ENCODE results near the gene TBC1D24. TPM values are rescaled to one million over a fixed set of nuclear protein-coding genes. Genes with fewer than 3 reads are reported as not detected.
"Not testable (repeated sequence)": the region's sequence is repeated elsewhere in the genome, so short reads cannot be mapped to it uniquely, and the experiment has no call there.

Gene TBC1D24
- total RNA-seq, 3 donors from 2014 or later, result 8.8 to 22.0 (median 16.7) TPM

DNA sequence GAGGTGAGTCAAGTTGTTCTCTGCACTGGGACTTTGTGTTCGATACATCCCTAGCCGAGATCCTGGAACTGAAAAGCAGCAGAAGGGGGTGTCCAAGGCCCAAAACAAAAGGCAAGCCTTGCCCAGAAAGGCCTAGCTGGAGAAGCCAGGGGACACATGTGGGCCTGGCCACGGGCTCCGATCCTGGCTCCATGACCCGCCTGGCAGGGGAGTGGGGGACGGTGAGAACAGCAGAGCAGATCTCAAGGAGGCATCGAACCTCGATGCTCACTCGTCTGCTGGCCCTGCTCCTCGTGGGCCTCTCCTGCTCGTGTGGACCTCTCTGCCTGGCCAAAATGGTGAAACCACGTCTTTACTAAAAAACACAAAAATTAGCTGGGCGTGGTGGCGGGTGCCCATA, 36.8 kb upstream of the TBC1D24 start:
- H3K27me3 ChIP-seq, result no peaks in the 10 kb centered on the region
- no peak overlapping the region for H3K4me3 ChIP-seq
- no peak overlapping the region for H3K27ac ChIP-seq
- TF ChIP-seq POLR2A (IDR thresholded peaks at IDR 0.05) (no peak), POLR2AphosphoS5 (IDR thresholded peaks at IDR 0.05) (no peak)
- TF ChIP-seq, protein P1, sequence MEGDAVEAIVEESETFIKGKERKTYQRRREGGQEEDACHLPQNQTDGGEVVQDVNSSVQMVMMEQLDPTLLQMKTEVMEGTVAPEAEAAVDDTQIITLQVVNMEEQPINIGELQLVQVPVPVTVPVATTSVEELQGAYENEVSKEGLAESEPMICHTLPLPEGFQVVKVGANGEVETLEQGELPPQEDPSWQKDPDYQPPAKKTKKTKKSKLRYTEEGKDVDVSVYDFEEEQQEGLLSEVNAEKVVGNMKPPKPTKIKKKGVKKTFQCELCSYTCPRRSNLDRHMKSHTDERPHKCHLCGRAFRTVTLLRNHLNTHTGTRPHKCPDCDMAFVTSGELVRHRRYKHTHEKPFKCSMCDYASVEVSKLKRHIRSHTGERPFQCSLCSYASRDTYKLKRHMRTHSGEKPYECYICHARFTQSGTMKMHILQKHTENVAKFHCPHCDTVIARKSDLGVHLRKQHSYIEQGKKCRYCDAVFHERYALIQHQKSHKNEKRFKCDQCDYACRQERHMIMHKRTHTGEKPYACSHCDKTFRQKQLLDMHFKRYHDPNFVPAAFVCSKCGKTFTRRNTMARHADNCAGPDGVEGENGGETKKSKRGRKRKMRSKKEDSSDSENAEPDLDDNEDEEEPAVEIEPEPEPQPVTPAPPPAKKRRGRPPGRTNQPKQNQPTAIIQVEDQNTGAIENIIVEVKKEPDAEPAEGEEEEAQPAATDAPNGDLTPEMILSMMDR (IDR thresholded peaks at IDR 0.05), result no peak
- intact Hi-C loops (cut with DNase I; ENCODE audit: low total_unique reads), result no loop called here
- DNase-seq (ENCODE audit: low spot score in 2 of 2), result no peak
- no peaks in the 10 kb centered on the region for H3K36me3 ChIP-seq
- H3K4me1 ChIP-seq, result no peaks in the 10 kb centered on the region
- no peaks in the 10 kb centered on the region for H3K9me3 ChIP-seq

DNA sequence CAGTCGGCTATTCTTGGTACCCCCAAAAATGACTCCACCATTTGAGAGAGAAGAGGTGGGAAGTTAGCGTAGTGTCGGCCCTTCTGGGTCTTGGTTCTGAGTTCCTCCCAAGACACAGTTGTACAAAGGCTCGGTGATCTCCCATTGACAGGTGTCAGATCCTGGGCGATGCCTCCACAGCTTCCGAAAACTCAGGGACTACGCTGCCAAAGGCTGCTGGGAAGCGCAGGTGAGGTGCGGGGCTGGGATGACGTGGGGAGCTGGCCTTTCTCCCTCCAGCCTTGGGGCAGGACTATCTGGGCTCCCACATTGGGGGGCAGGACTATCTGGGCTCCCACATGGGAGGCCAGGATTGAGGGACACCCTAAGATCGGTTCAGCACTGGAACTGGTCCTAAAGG, 35.3 kb upstream of the TBC1D24 start:
- Histone ChIP-seq H3K4me3 (no peak overlapping the region), H3K9me3 (no peaks in the 10 kb centered on the region), H3K36me3 (no peaks in the 10 kb centered on the region), H3K27me3 (no peaks in the 10 kb centered on the region), H3K27ac (no peak overlapping the region), H3K4me1 (no peaks in the 10 kb centered on the region)
- TF ChIP-seq POLR2AphosphoS5 (IDR thresholded peaks at IDR 0.05), result no peak
- TF ChIP-seq POLR2A (IDR thresholded peaks at IDR 0.05), result no peak
- TF ChIP-seq, protein P1 (IDR thresholded peaks at IDR 0.05), result no peak
- no peak for DNase-seq (ENCODE audit: low spot score in 2 of 2)
- intact Hi-C loops (cut with DNase I; ENCODE audit: low total_unique reads), result no loop called here

DNA sequence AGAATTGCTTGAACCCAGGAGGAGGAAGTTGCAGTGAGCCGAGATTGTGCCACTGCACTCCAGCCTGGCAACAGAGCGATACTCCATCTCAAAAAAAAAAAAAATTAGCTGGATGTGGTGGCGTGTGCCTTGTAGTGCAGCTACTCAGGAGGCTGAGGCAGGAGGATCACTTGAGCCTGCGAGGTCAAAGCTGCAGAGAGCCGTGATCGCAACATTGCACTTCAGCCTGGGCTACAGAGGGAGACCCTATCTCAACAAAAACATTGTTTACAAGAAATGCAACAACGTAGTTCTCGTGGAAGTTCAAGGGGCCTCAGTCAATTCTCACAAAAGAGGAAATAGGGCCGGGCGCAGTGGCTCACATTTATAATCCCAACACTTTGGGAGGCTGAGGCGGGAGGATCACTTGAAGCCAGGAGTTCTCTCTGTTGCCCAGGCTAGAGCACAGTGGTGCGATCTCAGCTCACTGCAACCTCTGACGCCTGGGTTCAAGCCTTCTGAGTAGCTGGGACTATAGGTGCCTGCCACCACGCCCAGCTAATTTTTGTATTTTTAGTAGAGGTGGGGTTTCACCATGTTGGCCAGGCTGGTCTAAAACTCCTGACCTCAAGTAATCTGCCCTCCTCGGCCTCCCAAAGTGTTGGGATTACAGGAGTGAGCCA, 33.7 kb upstream of the TBC1D24 start:
- H3K27ac ChIP-seq; H3K36me3 ChIP-seq; H3K27me3 ChIP-seq; H3K4me1 ChIP-seq; DNase-seq (ENCODE audit: low spot score in 2 of 2); intact Hi-C loops (cut with DNase I; ENCODE audit: low total_unique reads); H3K4me3 ChIP-seq; H3K9me3 ChIP-seq: not testable (repeated sequence)

DNA sequence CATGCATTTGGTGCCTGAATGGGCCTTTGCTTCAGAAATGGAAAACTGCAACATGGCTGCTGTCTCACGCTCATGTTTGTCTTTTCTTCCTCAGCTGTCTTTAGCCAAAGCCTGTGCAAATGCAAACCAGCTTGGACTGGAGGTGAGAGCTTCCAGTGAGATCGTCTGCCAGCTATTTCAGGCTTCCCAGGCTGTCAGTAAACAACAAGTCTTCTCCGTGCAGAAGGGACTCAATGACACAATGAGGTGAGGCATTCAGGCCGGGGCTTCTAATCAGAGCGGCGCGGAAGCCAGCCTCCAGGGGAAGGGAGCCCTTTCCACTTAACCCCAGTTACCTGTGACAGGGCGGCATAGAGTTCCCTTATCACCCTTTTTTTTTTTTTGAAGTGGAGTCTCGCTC, 31.4 kb upstream of the TBC1D24 start:
- intact Hi-C loops (cut with DNase I; ENCODE audit: low total_unique reads), result no loop called here

DNA sequence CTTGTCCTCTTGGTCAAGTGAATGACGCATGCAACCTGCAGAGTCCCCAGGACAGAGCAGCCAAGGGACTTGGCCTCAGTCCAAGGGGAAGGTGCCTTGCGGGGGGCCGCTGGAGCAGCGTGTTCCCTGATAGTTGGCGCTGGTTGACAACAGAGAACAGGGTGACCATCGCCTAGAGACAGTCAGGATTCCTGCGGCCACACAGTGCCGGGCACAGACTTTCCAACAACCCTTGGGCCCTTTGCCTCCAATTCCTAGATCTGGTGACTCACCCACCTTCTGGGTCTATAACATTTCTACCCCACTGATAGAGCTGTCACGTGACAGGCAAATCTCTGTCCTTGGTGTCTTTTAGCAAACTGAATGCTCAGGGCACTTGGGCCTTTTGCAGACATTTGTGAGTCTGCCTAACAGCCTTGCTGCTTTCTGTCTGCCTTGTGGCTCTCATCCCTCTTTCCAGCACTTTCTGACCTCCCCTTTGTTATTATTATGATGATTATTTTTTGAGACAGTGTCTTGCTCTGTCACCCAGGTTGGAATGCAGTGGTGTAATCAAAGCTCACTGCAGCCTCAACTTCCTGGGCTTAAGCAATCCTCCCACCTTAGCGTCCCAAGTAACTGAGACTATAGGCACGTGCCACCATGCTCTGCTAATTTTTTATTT, 26.9 kb upstream of the TBC1D24 start:
- intact Hi-C loops (cut with DNase I; ENCODE audit: low total_unique reads), result no loop called here
- Histone ChIP-seq H3K9me3 (no peaks in the 10 kb centered on the region), H3K27me3 (no peaks in the 10 kb centered on the region), H3K36me3 (no peaks in the 10 kb centered on the region), H3K27ac (no peak overlapping the region), H3K4me3 (no peak overlapping the region), H3K4me1 (no peaks in the 10 kb centered on the region)
- no peak for DNase-seq (ENCODE audit: low spot score in 2 of 2)
- TF ChIP-seq POLR2A (IDR thresholded peaks at IDR 0.05) (no peak), POLR2AphosphoS5 (IDR thresholded peaks at IDR 0.05) (no peak)
- TF ChIP-seq, protein P1 (IDR thresholded peaks at IDR 0.05), result no peak

More for the DNA sequence above, 31.4 kb upstream of the TBC1D24 start:
- TF ChIP-seq, protein P1 (IDR thresholded peaks at IDR 0.05), result no peak
- TF ChIP-seq POLR2A (IDR thresholded peaks at IDR 0.05) (no peak), POLR2AphosphoS5 (IDR thresholded peaks at IDR 0.05) (no peak)
- no peak overlapping the region for H3K27ac ChIP-seq
- no peak for DNase-seq (ENCODE audit: low spot score in 2 of 2)
- no peaks in the 10 kb centered on the region for H3K4me1 ChIP-seq
- H3K9me3 ChIP-seq, result no peaks in the 10 kb centered on the region
- H3K36me3 ChIP-seq, result no peaks in the 10 kb centered on the region
- no peaks in the 10 kb centered on the region for H3K27me3 ChIP-seq
- H3K4me3 ChIP-seq, result no peak overlapping the region

Measured in breast epithelium (tissue), 4 donors.